Neural cell (in vitro differentiated cells): ENCODE measurements around the gene NGFR.

Source experiments
- EP300 ChIP-seq: fragments of 450-650 bp; conservative IDR thresholded peaks from 2 replicates; pipeline ENCODE4 v1.6.1; 2014; ENCODE audit warnings: antibody characterized with exemption, mild to moderate bottlenecking, moderate library complexity; ENCODE audit not compliant: poor library complexity, severe bottlenecking
- EZH2 ChIP-seq: fragments of 200-600, 300-800 bp; shearing (Covaris generic), sonication (generic); IDR thresholded peaks from 2 replicates; pipeline ENCODE4 v1.6.1; 2014; ENCODE audit warnings: antibody characterized with exemption, low read length, borderline replicate concordance, mild to moderate bottlenecking; ENCODE audit not compliant: insufficient read depth, poor library complexity, severe bottlenecking
- MXI1 ChIP-seq: fragments of 450-650 bp; conservative IDR thresholded peaks from 2 replicates; pipeline ENCODE4 v1.6.1; 2014; ENCODE audit warnings: antibody characterized with exemption, mild to moderate bottlenecking; ENCODE audit not compliant: poor library complexity, severe bottlenecking
- POLR2AphosphoS5 ChIP-seq: IDR thresholded peaks from 2 replicates; pipeline ENCODE4 v1.6.1; 2012
- RAD21 ChIP-seq: fragments of 450-650 bp; conservative IDR thresholded peaks from 2 replicates; pipeline ENCODE4 v1.6.1; 2014; ENCODE audit warnings: antibody characterized with exemption, mild to moderate bottlenecking, moderate library complexity
- SMC3 ChIP-seq: fragments of 450-650 bp; conservative IDR thresholded peaks from 2 replicates; pipeline ENCODE4 v1.6.1; 2014; ENCODE audit warnings: antibody characterized with exemption, mild to moderate bottlenecking, moderate library complexity; ENCODE audit not compliant: poor library complexity
- TAF1 ChIP-seq: IDR thresholded peaks from 2 replicates; pipeline ENCODE4 v1.6.1; 2012; ENCODE audit warnings: low read depth
- TF ChIP-seq, protein P1 (sequence below): fragments of 450-650 bp; IDR thresholded peaks from 2 replicates; pipeline ENCODE4 v1.5.1; 2014; ENCODE audit warnings: antibody characterized with exemption, mild to moderate bottlenecking, moderate library complexity; ENCODE audit not compliant: poor library complexity, severe bottlenecking
- TF ChIP-seq, protein P2 (sequence below): IDR thresholded peaks from 2 replicates; pipeline ENCODE4 v1.6.1; 2012; ENCODE audit warnings: borderline replicate concordance

DNA sequence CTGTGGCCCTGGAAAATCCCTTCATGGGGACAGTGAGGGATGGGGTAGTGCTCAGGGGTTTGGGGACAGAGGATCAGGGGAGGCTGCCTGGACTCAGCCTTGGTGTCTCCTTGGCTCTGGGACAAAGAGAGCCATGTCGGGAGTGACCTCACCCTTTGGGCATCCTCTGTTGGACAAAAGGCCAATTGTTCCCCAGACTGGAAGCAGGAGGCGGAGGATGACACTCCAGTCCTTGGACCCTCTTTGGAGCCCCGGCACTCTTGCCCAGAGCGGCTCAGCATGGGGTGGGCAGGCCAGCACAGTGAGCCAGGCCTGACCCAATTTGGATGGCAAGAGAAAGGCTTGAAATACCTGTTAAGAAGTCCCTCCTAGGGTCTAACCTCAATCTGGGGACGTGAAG lies 41.0 kb upstream of the NGFR start:
- TF ChIP-seq, protein P1, sequence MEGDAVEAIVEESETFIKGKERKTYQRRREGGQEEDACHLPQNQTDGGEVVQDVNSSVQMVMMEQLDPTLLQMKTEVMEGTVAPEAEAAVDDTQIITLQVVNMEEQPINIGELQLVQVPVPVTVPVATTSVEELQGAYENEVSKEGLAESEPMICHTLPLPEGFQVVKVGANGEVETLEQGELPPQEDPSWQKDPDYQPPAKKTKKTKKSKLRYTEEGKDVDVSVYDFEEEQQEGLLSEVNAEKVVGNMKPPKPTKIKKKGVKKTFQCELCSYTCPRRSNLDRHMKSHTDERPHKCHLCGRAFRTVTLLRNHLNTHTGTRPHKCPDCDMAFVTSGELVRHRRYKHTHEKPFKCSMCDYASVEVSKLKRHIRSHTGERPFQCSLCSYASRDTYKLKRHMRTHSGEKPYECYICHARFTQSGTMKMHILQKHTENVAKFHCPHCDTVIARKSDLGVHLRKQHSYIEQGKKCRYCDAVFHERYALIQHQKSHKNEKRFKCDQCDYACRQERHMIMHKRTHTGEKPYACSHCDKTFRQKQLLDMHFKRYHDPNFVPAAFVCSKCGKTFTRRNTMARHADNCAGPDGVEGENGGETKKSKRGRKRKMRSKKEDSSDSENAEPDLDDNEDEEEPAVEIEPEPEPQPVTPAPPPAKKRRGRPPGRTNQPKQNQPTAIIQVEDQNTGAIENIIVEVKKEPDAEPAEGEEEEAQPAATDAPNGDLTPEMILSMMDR, result no peak
- TF ChIP-seq EZH2, result no peak
- TF ChIP-seq EP300, result no peak
- no peak for TF ChIP-seq POLR2AphosphoS5
- TF ChIP-seq, protein P2, sequence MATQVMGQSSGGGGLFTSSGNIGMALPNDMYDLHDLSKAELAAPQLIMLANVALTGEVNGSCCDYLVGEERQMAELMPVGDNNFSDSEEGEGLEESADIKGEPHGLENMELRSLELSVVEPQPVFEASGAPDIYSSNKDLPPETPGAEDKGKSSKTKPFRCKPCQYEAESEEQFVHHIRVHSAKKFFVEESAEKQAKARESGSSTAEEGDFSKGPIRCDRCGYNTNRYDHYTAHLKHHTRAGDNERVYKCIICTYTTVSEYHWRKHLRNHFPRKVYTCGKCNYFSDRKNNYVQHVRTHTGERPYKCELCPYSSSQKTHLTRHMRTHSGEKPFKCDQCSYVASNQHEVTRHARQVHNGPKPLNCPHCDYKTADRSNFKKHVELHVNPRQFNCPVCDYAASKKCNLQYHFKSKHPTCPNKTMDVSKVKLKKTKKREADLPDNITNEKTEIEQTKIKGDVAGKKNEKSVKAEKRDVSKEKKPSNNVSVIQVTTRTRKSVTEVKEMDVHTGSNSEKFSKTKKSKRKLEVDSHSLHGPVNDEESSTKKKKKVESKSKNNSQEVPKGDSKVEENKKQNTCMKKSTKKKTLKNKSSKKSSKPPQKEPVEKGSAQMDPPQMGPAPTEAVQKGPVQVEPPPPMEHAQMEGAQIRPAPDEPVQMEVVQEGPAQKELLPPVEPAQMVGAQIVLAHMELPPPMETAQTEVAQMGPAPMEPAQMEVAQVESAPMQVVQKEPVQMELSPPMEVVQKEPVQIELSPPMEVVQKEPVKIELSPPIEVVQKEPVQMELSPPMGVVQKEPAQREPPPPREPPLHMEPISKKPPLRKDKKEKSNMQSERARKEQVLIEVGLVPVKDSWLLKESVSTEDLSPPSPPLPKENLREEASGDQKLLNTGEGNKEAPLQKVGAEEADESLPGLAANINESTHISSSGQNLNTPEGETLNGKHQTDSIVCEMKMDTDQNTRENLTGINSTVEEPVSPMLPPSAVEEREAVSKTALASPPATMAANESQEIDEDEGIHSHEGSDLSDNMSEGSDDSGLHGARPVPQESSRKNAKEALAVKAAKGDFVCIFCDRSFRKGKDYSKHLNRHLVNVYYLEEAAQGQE, result no peak
- TF ChIP-seq SMC3, result no peak
- TF ChIP-seq TAF1, result no peak
- TF ChIP-seq RAD21, result no peak
- no peak for TF ChIP-seq MXI1
